ENCODE results near the gene FBXO21.

- TF ChIP-seq EZH2 (IDR thresholded peaks at IDR 0.05; ENCODE audit: insufficient read depth, poor library complexity, severe bottlenecking) (peak; percentile 22), EZH2phosphoT487 (IDR thresholded peaks at IDR 0.05; ENCODE audit: insufficient read depth, low read depth) (no peak)
Observed at GRCh38 chr12:117096501-117097042, 93.7 kb downstream of the FBXO21 start.
